ENCODE results near the gene UBE2R2.
"Not testable (repeated sequence)": the region's sequence is repeated elsewhere in the genome, so short reads cannot be mapped to it uniquely, and the experiment has no call there.

UBE2R2 gene

GRCh38 chr9:33959725-33960124, 142.8 kb downstream of the UBE2R2 start:
- H3K4me1 ChIP-seq: no peaks in the 10 kb centered on the region; the same call in 1 of the 2 replicates
- H3K27me3 ChIP-seq: no peaks in the 10 kb centered on the region
- DNase-seq: no peak
- H3K9me3 ChIP-seq: no peaks in the 10 kb centered on the region
- H3K4me3 ChIP-seq (ENCODE audit: low read depth, low read length): no peak overlapping the region
- TF ChIP-seq CTCF (IDR thresholded peaks at IDR 0.05; ENCODE audit: low read depth, low read length): no peak
- H3K36me3 ChIP-seq: peaks cover 28% of the 10 kb centered on the region

- not testable (repeated sequence) for H3K4me1 ChIP-seq; DNase-seq; H3K4me3 ChIP-seq (ENCODE audit: low read depth, low read length); H3K27me3 ChIP-seq; H3K9me3 ChIP-seq
- H3K36me3 ChIP-seq: peaks cover 13% of the 10 kb centered on the region
Measured at GRCh38 chr9:33962468-33962867, 145.5 kb downstream of the UBE2R2 start.

- Histone ChIP-seq H3K9me3 (no peaks in the 10 kb centered on the region), H3K4me1 (no peaks in the 10 kb centered on the region; the same call in 1 of the 2 replicates), H3K36me3 (peaks cover 12% of the 10 kb centered on the region), H3K4me3 (ENCODE audit: low read depth, low read length) (no peak overlapping the region), H3K27me3 (no peaks in the 10 kb centered on the region)
- DNase-seq: no peak
- no peak for TF ChIP-seq CTCF (IDR thresholded peaks at IDR 0.05; ENCODE audit: low read depth, low read length)
Measured at GRCh38 chr9:33964086-33964768, 147.3 kb downstream of the UBE2R2 start.

All from BE2C (cell line).